Pancreas (tissue), 10 donors: ENCODE results near the gene LMNA. TPM values are rescaled to one million over a fixed set of nuclear protein-coding genes. Genes with fewer than 3 reads are reported as not detected.

Experiments used
- ATAC-seq, 4 donors: fragments of 200-7000 bp; cut with Tn5 transposase; one replicate each; pipeline versions ENCODE4 v1.8.0 to v1.9.1; 2020; ENCODE audit warnings: mild to moderate bottlenecking in 4 of 4, moderate library complexity in 4 of 4
- DNase-seq, 6 donors: peaks; one replicate each; pipeline ENCODE4 v3.0.0-alpha.2; 2020
- FAIRE-seq: peaks from 2 replicates; lab custom pipeline; 2012; peaks lifted over from hg19 to GRCh38; lab: Jason Lieb, UNC
- H3K27ac ChIP-seq, 4 donors: fragments of 200-600 bp; sonication (generic); 1 replicate in 3 of 4; 2 replicates in 1 of 4; pipeline versions ENCODE4 v1.5.0 to v1.8.0; 2020
- H3K27me3 ChIP-seq, 4 donors: fragments of 200-600 bp; one replicate each; pipeline ENCODE4 v1.8.0; 2021
- H3K36me3 ChIP-seq, 3 donors: fragments of 200-600 bp; sonication (generic) in 1 of 3; one replicate each; pipeline versions ENCODE4 v1.5.0 to v1.8.0; 2020 to 2021
- H3K4me1 ChIP-seq, 3 donors: fragments of 200-600 bp; one replicate each; pipeline ENCODE4 v1.8.0; 2021
- H3K4me3 ChIP-seq, 4 donors: fragments of 200-600 bp; sonication (generic) in 2 of 4; one replicate each; pipeline versions ENCODE4 v1.5.0 to v1.8.0; 2020 to 2021
- H3K9me3 ChIP-seq, 4 donors: fragments of 200-600 bp; one replicate each; pipeline ENCODE4 v1.8.0; 2021
- CTCF ChIP-seq, 4 donors: fragments of 200-600 bp; sonication (generic) in 3 of 4; IDR thresholded peaks; one replicate each; pipeline versions ENCODE4 v1.5.0 to v1.8.0; 2021; ENCODE audit warnings: antibody characterized with exemption in 4 of 4
- WGBS, 2 donors: extraction: QIAGEN DNeasy Blood & Tissue Kit; methylation state at CpG; one replicate each; pipeline ENCODE4 v1.1.7; 2013; 5-methylcytosine and 5-hydroxymethylcytosine counted together
- intact Hi-C, 3 donors: fragments of 100-400 bp; cut with DNase I; formaldehyde crosslinking; loops; one replicate each; pipeline versions ENCODE4 v1.11.1 to v1.14.2; 2022
- polyA plus RNA-seq, 2 donors: library from polyadenylated mRNA; stranded (reverse); fragments of 200-250 nt; gene quantifications; one replicate each; pipeline ENCODE4 v1.2.3, GENCODE V29; 2013
- total RNA-seq, 6 donors: library from RNA; stranded (reverse); fragmentation: NEBNext Ultra II Directional in 4 of 6; extraction: Animal tissue kit (Norgen Biotek cat#: 25700) in 4 of 6; gene quantifications; one replicate each; pipeline versions ENCODE4 v1.2.1 to v1.2.4, GENCODE V29; 2021 to 2023
- donor health status: healthy with polysubstance abuse.
- donor health status: DM: no; HTN: no; CAD: no; lungs with moderate emphysema.
- donor health status: DM: no; HTN: no; CAD: no.
- donor health status: control.
- donor health status: control.
- donor health status: Bipolar disorder and iron deficiency.
- donor health status: DM: yes; HTN: yes; CAD: no.
- donor health status: DM: no; HTN: no; CAD: no.
- donor health status: DM: no; HTN: no; CAD: no.
- donor health status: DM: yes; HTN: yes; CAD: no.

LMNA gene
- total and polyA plus RNA-seq, 8 donors: 59.4 to 119 (median 99.4) TPM

DNA sequence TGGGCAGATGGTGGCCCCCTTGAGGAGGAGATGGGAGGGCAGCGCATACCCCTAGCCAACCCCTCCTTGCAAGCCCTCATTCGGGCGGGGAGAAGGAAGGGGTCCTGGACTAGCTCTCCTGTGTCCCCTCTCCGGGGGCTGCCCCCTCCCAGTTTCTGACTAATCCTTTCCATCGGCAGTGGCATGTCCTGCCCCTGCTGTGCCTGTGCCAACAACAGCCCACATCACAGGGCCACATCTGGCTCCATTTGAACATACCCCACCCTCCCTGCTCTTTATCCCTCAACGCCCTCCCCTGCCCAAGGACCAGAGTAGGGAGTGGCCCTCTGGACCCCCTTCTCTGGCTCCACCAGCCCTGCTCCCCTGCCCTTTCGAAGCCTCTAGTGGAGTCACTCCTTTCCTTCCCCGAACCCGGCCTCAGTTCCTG, 11.0 kb upstream of the LMNA start:
- peak overlapping the region; percentile 16 to 98 (median 60) for H3K27ac ChIP-seq
- ATAC-seq (no peak), FAIRE-seq (no peak), DNase-seq (peak in 1 of 6 donors; percentile 49)
- no peaks in the 10 kb centered on the region for H3K36me3 ChIP-seq
- 68 to 70% methylated on average over 8 to 9 of the region's 9 CpGs for WGBS, 2 donors
- H3K4me1 ChIP-seq: peaks cover 7 to 33% (median 18%) of the 10 kb centered on the region in 3 donors
- no peaks in the 10 kb centered on the region for H3K27me3 ChIP-seq
- TF ChIP-seq CTCF (IDR thresholded peaks at IDR 0.05): no peak
- H3K9me3 ChIP-seq: no peaks in the 10 kb centered on the region
- intact Hi-C loops: no loop called here
- H3K4me3 ChIP-seq: no peak overlapping the region

DNA sequence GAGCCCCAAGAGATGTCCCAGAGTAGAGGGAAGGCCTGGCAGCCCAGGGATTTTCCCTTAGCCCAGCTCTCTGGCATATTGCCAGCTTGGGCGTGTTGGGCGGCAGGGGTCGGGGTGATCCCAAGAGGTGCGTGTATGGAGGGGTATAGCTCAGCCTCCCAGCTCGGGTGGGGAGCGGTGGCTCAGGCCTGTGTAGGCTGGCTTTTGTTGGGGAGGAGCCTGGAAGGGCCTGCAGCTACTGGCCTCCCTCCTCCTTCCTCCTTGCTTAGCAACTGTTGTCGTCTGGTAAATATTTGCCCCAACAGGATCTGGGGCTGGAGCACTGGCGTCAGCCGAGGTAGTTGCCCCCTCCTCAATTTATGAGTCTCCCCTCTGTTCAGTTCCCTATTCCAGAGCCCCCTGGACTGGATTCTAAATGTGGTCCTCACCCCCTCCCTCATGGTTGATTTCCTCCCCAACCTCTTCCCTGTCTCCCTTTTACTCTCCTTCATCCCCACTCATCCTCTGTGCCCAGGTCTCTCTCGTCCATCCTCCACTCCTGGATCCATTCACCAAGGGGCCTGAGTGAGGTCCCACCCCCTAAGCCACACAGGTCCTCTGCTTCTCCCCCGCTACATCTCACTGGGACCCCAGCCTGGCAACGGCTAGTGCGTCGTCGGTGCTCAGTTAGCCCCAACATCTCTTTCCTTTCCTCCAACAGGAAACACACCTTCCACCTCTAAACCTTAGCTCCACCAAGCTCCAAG, 10.3 kb upstream of the LMNA start:
- TF ChIP-seq CTCF (IDR thresholded peaks at IDR 0.05): no peak
- peaks cover 7 to 33% (median 18%) of the 10 kb centered on the region in 3 donors for H3K4me1 ChIP-seq
- no peak for FAIRE-seq
- intact Hi-C loops: no loop called here
- H3K36me3 ChIP-seq: no peaks in the 10 kb centered on the region
- ATAC-seq: peak; percentile 49 to 73 (median 59)
- peak; percentile 63 to 87 (median 74) for DNase-seq
- peak overlapping the region; percentile 88 to 98 (median 95) for H3K27ac ChIP-seq
- no peak overlapping the region for H3K4me3 ChIP-seq
- 37 to 40% methylated on average over 15 of the region's 15 CpGs for WGBS, 2 donors
- H3K27me3 ChIP-seq: no peaks in the 10 kb centered on the region
- H3K9me3 ChIP-seq: no peaks in the 10 kb centered on the region

- TF ChIP-seq CTCF (IDR thresholded peaks at IDR 0.05): no peak
- H3K9me3 ChIP-seq: no peaks in the 10 kb centered on the region
- DNase-seq: peak in 1 of 6 donors; percentile 54
- WGBS, 2 donors: 69 to 75% methylated on average over 11 of the region's 11 CpGs
- no peaks in the 10 kb centered on the region for H3K36me3 ChIP-seq
- peaks cover 7 to 33% (median 18%) of the 10 kb centered on the region in 3 donors for H3K4me1 ChIP-seq
- H3K27me3 ChIP-seq: no peaks in the 10 kb centered on the region
- H3K27ac ChIP-seq: peak overlapping the region; percentile 88 to 98 (median 95)
- no peak for FAIRE-seq
- intact Hi-C loops: no loop called here
- ATAC-seq: peak in 1 of 4 donors; percentile 1
- H3K4me3 ChIP-seq: peak overlapping the region in 2 of 4 donors; percentile 22 to 37
Measured at GRCh38 chr1:156104861-156105832, 9.4 kb upstream of the LMNA start.

DNA sequence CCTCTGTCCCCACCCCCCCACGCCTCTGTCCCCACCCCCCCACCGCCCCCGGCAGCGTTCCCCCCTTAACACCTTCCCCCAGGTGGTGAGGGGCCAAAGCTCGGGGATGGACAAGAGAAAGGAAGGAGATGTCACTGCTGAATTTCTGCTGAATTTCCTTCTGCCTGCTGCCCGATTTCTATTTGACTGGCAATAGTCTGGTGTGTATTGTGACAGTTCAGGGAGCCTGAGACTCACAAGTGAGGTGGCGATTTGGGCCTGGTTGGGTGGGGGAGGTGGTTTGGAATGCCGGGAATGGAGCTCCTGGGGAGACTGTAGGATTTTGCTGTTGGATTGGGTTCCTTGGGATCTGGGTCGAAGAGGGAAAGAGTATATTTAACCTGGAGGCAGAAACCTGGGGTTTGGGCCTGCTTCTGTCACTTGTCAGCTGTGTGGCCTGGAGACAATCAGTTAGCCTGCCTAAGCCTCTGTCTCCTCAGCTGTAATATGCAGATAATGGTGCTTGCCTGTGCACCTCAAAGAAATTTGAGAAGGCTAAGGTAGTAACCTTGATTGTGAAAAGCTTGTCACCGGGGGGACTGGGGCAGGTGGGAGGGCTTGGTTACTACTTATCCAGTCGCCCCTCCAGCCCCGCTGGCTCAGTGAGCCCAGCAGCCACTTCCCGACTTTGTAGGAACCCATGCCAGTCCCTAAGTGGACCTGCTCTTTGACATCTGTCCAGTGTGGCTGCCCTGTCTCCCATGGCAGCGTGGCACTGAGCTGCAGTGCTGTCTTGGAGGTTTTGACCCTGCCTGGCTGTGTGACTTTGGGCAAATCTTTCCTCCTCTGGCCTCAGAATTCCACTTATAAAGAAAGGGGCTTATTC, 7.7 kb upstream of the LMNA start:
- Histone ChIP-seq H3K4me1 (peaks cover 7 to 33% (median 18%) of the 10 kb centered on the region in 3 donors), H3K4me3 (peak overlapping the region in 2 of 4 donors; percentile 22 to 37), H3K27ac (peak overlapping the region; percentile 88 to 98 (median 95)), H3K9me3 (no peaks in the 10 kb centered on the region), H3K36me3 (no peaks in the 10 kb centered on the region), H3K27me3 (no peaks in the 10 kb centered on the region)
- TF ChIP-seq CTCF (IDR thresholded peaks at IDR 0.05): no peak
- WGBS, 2 donors: 12 to 21% methylated on average over 10 to 14 of the region's 14 CpGs
- ATAC-seq (peak; percentile 14 to 30 (median 24)), DNase-seq (peak in 2 of 6 donors; percentile 51 to 62), FAIRE-seq (no peak)
- intact Hi-C loops: no loop called here
